ES-I3 (cell line): ENCODE data around the gene ELANE.

Experiments used
- H3K36me3 ChIP-seq: 2 replicates; pipeline ENCODE4 v1.6.1; 2013; ENCODE audit warnings: mild to moderate bottlenecking, low read length, control low read depth, moderate library complexity; ENCODE audit not compliant: insufficient read depth
- H3K4me1 ChIP-seq: 2 replicates; pipeline ENCODE4 v1.6.1; 2013; ENCODE audit warnings: mild to moderate bottlenecking, control low read depth, low read length; ENCODE audit not compliant: insufficient read depth
- H3K9ac ChIP-seq: 2 replicates; pipeline ENCODE4 v1.6.1; 2013; ENCODE audit warnings: low read depth, mild to moderate bottlenecking, low read length, moderate library complexity
- H3K9me3 ChIP-seq: 2 replicates; pipeline ENCODE4 v1.6.1; 2013; ENCODE audit warnings: mild to moderate bottlenecking, low read length, moderate library complexity; ENCODE audit not compliant: control insufficient read depth, insufficient read depth

Gene ELANE

DNA sequence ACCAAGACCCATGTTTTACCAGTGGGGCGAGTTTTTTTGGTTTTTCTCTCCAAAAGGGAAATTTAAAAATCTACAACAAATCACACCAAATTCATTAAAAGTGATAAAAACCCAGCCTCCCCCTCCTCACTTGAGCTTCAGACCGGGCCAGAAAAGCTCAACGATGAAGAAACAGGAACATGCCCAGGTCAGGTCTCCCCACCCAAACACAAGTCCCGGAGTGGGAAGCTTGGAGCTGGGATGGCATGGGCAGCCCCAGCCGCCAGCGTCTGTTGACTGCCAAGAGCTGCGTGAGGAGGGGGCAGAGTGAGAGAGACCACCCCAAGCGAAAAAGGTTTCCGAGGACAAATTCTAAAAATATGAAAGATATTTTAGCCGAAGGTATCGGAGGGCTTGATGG lies 44.9 kb downstream of the ELANE start:
- H3K36me3 ChIP-seq = no peaks in the 10 kb centered on the region
- no peaks in the 10 kb centered on the region for H3K9me3 ChIP-seq
- no peaks in the 10 kb centered on the region; the same call in 1 of the 2 replicates for H3K4me1 ChIP-seq
- H3K9ac ChIP-seq = no peak overlapping the region

DNA sequence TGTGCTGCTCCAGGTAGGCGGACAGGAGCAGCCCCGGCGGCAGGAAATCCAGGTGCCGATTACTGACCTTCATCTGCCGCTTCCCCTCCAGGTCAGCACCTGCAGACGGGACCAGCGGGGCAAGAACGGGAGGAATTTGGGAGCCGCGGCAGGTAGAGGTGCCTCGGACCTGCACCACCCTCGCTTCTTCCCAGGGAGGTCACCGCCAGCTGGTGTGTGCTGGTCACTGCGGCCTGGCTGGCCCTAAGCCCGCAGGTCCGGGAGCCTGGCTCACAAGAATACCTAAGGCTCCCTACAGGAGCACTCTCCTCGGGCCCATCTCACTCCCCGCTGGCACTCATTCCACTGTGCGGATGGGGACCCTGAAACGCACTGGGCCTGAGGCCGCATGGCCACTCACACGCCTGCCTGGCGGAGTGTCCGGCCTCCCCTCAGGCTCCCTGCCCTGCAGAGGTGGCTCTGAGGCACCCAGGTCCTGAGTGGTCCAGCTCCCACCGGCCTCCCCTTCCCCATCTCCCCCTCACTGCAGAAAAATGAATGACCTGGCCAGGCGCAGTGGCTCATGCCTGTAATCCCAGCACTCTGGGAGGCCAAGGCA lies 45.4 kb downstream of the ELANE start:
- Histone ChIP-seq H3K9me3 (no peaks in the 10 kb centered on the region), H3K36me3 (no peaks in the 10 kb centered on the region), H3K4me1 (no peaks in the 10 kb centered on the region; the same call in 1 of the 2 replicates), H3K9ac (no peak overlapping the region)

DNA sequence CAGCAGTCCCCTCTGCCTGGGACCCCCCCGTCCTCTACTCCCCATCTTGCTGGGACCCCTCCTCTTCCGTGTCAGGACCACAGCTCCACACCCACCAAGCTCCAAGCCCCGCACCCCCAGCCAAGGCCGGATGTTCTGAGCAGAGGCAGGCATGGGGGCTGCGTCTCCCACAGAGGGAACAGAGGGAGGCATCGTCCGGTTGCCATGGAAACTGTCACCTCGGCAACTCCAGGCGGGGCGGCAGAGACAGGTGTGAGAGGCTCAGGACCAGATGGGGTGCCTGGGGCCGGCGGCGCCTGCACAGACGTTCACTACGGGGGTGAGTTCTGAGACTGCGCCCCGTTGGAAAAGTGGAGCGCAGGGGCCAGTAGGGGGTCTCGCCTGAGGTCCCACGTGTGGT lies 46.6 kb downstream of the ELANE start:
- Histone ChIP-seq H3K36me3 (no peaks in the 10 kb centered on the region), H3K4me1 (no peaks in the 10 kb centered on the region; the same call in 1 of the 2 replicates), H3K9ac (no peak overlapping the region), H3K9me3 (no peaks in the 10 kb centered on the region)

DNA sequence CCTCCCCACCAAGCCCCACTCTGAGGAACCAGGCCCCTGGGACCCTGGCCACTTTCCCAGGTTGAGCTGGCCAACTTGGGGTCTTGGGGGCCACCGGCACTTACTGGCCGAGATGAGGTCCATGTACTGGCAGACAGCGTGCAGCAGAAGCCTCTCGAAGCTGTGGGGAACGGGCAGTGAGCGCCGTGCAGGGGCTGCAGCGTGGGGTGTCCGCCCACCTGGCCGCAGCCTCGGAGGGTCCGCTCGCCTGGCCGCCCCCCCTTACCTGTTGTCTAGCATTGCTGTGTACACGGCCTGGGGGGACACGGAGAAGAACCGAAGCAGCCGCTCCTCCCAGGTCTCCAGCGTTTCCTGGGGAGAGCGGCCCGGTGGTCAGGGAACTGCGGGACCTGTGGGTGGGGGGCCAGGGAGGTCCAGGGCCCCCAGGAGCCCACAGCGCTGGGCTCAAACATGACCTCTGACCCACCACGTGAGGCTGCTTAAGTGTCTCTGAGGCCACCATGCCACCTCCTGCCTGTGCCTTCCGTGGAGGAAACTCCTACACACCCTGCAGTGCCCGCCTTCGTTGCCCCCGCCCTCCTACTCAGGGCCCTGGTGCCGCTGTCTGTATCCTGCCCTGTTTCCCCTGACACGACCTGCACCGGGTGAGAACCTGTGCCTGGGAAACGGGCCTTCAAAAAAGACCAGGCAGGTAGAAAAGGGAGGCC lies 47.4 kb downstream of the ELANE start:
- Histone ChIP-seq H3K4me1 (no peaks in the 10 kb centered on the region; the same call in 1 of the 2 replicates), H3K9me3 (no peaks in the 10 kb centered on the region), H3K36me3 (no peaks in the 10 kb centered on the region), H3K9ac (no peak overlapping the region)

DNA sequence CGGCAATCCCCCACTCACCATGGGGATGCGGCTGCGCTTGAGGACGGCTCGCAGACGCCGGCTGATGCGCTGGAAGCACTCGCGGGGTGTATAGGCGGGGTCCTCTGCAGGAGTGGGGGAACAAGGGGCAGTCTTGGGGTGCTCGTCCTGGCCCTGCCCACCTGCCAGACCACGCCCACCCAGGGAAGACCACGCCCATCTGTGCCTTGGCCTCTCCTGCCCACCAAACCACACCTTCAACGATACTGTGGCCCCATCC lies 47.9 kb downstream of the ELANE start:
- no peaks in the 10 kb centered on the region for H3K9me3 ChIP-seq
- no peaks in the 10 kb centered on the region for H3K36me3 ChIP-seq
- no peak overlapping the region for H3K9ac ChIP-seq
- no peaks in the 10 kb centered on the region; the same call in 1 of the 2 replicates for H3K4me1 ChIP-seq

DNA sequence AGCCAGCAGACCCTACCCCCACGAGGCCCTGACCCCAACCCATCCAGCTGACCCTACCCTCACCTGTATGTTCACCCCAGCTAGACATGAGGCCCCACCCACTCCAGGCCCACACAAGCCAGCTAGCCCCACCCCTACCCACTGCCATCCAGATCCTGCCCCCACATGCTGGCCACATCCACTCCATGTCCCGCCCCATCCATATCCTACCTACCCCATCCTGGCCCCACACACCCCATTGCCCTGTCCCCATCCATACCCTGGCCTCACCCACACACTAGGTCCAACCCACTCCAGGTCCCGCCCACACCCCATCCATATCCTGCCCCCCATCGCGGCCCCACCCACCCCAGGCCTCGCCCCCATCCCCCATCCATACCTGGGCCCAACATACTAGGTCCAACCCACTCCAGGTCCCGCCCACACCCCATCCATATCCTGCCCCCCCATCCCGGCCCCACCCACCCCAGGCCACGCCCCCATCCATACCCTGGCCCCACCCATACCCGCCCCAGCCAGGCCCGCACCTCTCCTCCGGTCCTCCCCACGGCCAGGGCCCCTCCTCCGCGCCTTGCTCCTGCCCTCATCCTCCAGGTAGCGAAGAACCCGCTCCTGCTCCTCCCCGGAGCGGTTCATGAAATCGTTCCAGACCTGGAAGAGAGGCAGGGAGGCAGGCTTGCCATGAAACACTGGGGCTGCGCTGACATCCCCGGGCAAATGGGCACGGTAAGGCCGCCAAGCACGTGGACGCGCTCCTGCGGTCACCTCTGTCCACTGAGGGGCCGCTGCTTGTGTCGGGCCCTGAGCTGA lies 48.4 kb downstream of the ELANE start:
- Histone ChIP-seq H3K4me1 (no peaks in the 10 kb centered on the region; the same call in 1 of the 2 replicates), H3K36me3 (no peaks in the 10 kb centered on the region), H3K9me3 (no peaks in the 10 kb centered on the region), H3K9ac (no peak overlapping the region)

DNA sequence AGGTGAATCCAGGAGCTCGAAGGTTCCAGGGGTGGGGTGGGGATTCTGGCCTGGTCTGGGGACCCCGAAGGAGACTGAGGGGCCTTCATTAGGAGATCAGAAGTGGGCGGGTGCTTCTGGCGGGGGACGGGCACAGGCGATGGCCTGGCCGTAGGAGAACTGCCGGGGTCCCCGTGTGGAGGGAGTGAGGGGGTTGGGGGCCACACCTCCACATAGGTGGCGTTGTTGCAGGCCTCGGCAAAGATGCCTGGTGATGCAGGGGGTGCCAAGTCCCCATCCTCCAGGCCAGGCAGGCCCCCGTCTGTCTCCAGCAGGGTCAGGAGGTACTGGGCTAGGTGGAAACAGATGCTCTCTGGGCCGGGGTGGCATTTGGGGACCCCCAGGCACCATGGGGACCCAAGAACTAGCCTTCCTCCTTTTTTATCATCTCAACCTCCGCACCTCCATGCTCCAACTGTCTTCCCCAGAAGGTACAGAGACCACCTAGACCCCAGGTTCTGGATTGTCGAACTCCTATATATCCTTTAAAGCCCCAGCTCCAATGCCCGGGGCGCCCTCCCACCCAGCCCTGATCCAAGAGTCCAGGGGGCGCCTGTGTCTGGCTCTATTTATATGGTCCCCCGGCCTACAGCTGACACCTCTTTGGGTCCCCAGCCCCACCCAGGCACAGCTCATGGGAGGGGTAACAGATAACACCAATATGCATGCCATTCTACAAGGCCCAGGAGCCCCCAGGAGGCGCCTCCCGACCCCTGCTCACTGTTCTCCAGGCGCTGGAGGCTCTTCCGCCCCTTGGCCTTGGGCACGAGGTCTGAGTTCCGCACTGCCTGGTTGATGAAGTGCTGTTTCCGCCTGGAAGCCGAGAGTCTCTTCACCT lies 49.4 kb downstream of the ELANE start:
- no peaks in the 10 kb centered on the region for H3K9me3 ChIP-seq
- H3K4me1 ChIP-seq = no peaks in the 10 kb centered on the region; the same call in 1 of the 2 replicates
- no peak overlapping the region for H3K9ac ChIP-seq
- H3K36me3 ChIP-seq = no peaks in the 10 kb centered on the region

DNA sequence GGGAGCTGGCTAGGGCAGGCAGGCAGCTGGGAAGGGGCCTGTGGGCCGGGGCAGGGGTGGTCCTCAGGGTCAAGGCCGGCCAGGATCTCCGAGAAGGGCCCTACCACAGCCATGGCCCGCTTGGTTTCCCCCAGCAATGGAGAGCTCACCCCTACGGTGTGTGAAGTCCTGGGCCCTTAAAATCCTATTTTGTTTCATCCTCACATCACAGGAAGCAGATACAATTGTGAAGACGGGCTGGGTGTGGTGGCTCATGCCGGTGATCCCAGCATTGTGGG lies 49.9 kb downstream of the ELANE start:
- Histone ChIP-seq H3K9me3 (no peaks in the 10 kb centered on the region), H3K4me1 (no peaks in the 10 kb centered on the region; the same call in 1 of the 2 replicates), H3K9ac (no peak overlapping the region), H3K36me3 (no peaks in the 10 kb centered on the region)

DNA sequence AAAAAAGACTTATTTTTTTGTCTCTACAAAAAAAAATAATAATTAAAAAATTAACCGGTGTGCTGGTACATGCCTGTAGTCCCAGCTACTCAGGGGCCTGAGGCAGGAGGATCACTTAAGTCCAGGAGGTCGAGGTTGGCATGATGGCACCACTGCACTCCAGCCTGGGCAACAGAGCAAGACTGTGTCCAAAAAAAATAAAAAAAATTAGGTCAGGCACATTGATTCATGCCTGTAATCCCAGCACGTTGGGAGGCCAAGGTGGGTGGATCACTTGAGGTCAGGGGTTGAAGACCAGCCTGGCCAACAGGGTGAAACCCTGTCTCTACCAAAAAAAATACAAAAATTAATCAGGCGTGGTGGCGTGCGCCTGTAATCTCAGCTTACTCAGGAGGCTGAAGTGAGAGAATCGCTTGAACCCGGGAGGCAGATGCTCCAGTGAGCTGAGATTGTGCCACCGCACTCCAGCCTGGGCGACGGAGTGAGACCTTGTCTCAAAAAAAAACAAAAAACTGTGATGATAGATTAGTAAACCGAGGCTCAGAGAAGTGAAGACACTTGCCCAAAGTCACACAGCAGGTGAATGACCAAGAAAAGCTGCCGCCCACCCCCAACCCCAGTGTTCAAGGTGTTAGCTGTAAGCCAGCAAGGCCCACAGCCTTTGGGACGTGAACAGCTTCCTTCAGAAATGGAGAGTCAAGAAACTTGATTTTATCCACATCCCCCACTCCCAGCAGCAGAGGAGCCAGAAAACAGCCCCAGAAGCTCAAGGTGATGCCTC lies 50.5 kb downstream of the ELANE start:
- Histone ChIP-seq H3K36me3 (no peaks in the 10 kb centered on the region), H3K9ac (no peak overlapping the region)

DNA sequence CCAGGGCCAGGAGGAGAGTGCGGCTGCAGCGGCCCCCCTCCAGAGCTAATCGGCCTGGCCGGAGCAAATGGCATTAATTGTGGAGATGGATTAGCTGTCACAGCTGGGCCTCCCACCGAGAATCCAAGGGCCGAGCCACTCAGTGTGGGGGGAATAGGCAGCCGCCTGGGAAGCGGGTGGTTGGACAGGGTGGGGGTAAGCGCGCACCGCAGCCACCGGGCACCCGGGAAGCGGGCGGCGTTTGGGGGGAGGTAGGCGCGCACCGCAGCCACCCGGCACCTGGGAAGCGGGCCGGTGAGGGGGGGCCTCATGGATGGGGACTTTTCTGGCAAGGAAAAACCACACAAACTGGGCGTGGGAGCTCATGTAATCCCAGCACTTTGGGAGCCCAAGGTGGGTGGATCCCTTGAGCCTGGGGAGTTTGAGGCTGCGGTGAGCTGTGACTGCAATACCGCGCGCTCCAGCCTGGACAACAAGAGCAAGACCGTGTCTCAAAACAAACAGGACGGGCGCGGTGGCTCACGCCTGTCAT lies 51.2 kb downstream of the ELANE start:
- Histone ChIP-seq H3K9ac (no peak overlapping the region), H3K36me3 (no peaks in the 10 kb centered on the region)

More for the DNA sequence above, 50.5 kb downstream of the ELANE start:
- Histone ChIP-seq H3K4me1 (no peaks in the 10 kb centered on the region; the same call in 1 of the 2 replicates), H3K9me3 (no peaks in the 10 kb centered on the region)

DNA sequence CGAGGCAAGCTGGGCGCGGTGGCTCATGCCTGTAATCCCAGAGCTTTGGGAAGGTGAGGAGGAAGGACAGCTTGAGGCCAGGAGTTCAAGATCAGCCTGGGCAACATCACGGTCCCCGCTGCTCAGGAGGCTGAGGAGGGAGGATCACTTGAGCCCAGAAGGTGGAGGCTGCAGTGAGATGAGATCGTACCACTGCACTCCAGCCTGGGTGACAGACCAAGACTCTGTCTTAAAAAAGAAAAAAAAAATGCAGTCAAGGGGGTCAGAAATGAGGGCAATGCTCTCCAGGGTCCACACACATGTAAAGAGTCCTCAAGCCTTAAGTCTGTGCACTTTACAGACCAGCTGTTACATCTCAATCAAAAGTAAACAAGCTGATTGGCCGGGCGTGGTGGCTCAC lies 52.4 kb downstream of the ELANE start:
- H3K9ac ChIP-seq = no peak overlapping the region
- no peaks in the 10 kb centered on the region for H3K36me3 ChIP-seq
- peaks cover 5% of the 10 kb centered on the region; the same call in 1 of the 2 replicates for H3K4me1 ChIP-seq
- H3K9me3 ChIP-seq = no peaks in the 10 kb centered on the region

More for the DNA sequence above, 51.2 kb downstream of the ELANE start:
- no peaks in the 10 kb centered on the region; the same call in 1 of the 2 replicates for H3K4me1 ChIP-seq
- H3K9me3 ChIP-seq = no peaks in the 10 kb centered on the region
